ENCODE data around the gene ATG16L2. TPM values are rescaled to one million over a fixed set of nuclear protein-coding genes. Genes with fewer than 3 reads are reported as not detected.
A peak's percentile ranks its signal among the peaks of the same experiment; 100 is the strongest.
"Not testable (repeated sequence)": the region's sequence is repeated elsewhere in the genome, so short reads cannot be mapped to it uniquely, and the experiment has no call there.

Gene ATG16L2
- polyA plus RNA-seq, 1 donor = 43.0 TPM

DNA sequence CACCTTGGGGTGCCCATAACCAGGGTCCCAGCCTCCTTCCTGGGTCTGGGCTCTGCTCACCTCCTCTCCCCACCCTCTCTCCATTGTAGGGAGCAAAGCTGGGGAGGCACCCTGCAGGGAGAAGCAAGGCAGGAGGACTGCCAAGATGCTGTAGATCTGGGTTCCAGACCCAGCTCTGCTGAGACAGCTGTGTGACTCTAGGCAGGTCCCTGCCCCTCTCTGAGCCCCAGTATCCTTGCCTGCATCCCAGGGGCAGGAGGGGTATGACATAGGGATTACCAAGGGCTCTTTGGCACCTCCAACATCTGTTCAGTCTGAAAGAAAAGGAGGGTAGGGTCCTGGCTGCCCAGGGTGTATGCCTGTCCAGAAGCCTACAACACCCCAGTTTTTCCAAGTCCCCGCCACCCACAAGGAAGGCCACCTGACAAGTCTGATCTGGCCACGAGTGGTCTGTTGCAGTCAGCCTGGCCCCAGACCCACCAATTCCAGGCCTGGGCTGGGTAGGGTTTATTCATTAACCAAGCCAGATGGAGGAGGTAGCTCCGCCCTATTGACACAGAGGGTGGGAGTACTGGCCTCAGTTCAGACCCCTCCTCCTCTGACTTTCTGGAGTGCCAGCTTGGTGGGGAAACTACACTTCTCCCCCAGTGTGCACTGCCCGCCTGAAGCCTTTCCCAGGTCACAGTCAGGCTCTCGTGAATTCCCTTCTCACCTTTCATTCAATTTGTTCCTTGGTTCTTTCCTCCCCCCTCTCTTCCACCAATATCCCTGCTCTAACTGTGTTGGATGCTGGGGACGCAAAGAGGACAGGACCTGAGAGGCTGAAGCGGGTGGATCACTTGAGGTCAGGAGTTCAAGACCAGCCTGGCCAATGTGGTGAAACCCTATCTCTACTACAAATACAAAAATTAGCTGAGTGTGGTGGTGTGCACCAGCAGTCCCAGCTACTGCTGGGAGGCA lies 35.4 kb upstream of the ATG16L2 start:
- DNase-seq = no peak

DNA sequence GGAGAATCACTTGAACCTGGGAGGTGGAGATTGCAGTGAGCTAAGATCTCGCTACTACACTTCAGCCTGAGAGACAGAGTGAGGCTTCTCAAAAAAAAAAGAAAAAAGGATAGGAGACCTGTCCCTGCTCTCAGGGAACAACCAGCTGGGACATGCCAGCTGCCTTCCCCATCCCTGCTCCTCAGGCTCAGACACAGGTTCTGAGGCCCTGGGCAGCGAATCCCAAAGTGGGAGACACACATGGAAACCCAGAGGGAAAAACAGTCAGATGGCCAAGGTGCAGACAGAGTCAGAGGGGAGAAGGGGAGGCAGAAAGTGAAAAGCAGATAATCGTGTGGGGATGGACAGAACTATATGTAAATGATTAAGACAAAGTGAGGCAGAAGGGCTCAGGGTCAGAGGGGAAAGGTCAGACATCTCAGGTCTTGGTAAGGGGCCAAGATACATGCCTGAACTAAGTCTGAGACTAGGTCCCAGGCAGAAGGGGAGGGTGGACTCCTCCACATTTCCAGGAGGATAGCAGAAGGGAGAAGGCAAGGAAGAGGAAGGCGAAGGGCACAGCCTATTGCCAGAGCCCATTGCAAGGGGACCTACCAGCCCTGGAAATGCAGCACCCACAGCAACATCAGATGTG lies 34.6 kb upstream of the ATG16L2 start:
- no peak for DNase-seq

DNA sequence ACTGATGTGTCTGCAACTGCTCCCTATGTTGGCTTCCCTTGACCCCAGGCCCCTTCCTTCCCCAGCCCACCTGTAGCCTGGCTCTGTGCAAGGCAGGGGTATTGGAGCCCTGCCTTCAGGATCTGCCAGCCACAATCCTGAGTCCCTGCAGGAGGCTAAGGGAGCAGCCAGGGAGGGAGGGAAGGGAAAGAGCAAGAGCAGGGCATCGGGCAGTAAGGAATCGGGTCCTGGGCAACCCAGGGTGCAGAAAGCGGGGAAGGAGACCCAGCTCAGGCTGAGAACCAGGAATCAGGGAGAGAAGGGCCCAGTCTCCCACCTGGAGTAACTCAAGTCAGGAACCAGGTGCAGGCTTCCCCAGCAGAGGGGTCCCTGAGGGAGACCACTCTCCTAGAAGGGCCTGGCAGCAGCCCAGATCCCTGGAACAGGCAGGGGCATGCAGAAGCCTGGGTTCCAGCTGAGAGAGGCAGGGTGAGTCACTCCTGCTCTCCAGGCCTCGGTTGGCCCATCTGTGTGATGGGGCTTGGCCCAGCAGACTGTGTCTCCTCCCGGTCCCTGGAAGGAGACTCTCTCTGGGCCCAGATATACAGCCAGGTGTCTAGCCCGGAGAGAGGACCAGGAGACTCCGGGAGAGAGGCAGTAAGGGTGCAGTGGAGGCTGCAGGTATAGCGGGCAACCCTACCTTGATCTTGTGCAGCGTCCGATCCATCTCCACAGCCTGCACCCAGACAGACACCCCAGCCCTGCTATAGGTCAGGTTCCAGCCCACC lies 33.7 kb upstream of the ATG16L2 start:
- DNase-seq = no peak

DNA sequence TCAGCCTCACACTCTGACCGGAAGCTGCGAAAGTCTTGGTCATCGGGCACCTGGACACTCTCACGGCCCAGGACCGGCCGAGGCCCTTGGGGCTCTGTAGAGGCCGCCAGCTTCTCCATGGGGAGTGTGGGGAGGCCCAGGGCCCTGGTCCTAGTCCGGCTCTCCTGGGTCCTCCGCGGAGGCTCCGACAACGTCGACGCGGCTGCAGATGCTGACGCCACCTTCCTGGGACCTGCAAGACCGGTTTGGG lies 33.2 kb upstream of the ATG16L2 start:
- DNase-seq = no peak

DNA sequence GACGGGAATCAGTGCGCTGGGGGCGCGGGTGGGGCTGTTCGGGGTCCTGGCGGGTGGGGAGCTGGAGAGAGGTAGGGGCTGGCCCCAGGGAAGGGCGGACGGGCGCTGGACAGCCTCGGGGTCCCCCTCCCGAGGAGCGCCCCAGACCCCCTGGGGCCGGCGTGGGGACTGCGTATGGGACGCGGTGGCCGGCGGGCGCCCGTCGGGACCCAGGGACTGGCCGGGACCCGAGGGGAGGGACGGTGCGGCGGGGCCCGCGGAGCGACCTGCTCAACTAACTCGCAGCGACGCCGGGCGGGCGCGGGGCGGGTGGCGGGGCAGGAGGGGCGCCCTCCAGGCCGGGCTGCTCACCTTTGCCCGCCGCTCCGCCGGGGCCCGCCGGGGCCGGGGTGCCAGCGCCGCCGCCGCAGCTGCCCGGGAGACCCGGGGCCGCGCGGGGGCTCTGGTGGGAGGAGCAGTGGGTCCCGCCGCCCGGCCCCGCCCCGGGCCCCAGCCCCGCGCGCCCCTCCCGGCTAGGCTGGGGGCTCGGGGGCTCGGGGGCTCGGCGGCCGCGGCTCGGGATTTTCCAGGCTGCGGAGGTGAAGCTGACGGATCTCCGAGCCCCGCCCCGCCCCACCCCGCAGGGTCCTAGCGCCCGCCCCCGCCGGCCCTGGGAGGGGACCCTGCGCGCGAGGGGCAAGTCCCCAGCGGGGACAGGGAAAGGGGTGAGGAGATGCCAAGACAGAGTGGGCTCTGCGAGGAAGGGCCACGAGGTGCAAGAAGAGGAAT lies 32.7 kb upstream of the ATG16L2 start:
- DNase-seq = no peak

DNA sequence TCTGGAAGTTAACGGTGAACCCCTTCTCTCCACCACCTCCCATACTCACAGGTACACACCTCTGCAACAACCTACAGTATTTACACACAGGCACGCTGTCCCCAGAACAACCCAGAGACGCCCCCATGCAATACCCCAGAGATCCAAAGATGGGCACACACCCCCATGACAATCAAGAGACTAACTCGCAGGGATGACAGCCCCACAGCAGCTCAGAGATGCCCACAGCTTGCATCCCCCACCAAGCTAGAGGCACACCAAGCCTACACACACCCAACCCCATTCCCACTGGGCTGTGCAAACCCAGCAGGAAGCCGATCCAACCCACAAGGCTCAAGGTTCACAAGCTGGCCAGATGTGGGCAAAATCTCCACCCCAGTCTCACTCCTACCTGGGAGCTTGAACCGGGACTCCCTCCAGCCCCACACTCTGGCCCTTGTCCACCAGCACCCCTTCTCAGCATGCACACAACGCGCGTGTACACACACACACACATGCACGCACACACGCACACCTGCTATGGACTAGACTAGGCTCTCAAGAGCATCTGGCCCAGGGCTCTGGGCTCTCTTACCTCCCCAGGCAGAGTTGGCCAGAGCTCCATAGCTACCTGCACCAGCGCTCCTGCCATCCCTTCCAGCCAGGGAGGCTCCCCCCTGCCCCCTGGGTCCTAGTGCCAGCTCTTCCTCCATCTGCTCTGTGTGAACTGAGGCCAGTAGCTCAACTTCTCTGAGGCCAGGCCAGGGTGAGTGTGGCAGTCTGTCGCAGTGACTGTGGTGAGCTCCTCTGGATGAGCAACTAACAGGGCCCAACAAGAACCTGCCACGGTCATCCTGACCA lies 31.9 kb upstream of the ATG16L2 start:
- DNase-seq = no peak

DNA sequence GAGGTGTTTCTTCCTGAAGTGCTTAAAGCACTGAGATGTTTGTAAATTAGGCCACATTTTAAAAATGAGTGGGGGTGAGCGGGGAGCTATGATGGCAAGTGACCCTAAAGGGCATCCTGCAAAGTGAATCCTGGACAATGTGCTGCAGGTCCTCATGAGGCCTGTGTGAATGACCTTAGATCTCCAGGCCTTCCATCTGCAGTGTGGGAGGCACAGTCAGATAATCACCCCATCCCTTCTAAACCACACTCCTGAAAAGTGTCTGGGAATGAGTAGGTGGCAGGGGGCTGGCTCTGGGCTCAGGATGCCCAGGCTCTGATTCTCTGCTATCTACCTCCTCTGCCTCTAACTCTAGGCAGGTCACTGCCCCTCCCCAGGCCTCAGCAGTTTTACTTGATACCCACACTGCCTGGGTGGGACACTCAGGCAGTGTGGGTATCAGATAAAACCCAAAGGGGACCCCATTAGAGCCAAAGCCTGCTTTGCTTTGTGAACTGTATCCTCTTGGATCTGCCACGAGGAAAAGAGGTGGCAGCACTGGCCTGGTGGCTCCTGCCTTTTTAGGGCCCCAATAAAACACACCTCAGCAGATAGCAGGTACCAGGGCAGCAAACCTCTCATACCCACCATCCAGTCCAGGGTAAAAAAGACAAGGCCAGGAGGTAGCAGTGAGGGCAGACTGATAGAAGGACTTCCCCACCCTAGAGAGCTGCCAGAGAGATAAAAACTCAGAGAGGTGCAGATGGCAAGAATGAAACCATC lies 30.9 kb upstream of the ATG16L2 start:
- no peak for DNase-seq

DNA sequence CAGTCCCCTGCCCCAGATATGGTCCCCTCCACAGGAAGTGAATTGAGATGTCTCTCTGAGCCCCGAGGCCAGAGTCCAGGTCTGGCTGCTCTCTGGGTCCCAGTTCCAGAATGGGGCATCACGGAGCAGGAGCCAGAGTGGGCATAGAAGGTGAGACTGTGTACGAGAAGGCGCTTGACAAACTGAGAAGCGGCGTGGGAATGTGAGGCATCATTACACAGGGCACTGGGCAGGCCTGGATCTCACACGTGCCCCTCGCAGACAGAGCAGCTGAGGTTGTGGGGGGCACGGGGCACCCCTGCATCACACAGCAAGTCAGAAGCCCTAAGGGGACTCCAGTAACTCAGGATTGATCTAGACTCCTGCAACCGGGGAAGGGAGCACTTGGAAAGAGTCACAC lies 29.5 kb upstream of the ATG16L2 start:
- no peak for DNase-seq

DNA sequence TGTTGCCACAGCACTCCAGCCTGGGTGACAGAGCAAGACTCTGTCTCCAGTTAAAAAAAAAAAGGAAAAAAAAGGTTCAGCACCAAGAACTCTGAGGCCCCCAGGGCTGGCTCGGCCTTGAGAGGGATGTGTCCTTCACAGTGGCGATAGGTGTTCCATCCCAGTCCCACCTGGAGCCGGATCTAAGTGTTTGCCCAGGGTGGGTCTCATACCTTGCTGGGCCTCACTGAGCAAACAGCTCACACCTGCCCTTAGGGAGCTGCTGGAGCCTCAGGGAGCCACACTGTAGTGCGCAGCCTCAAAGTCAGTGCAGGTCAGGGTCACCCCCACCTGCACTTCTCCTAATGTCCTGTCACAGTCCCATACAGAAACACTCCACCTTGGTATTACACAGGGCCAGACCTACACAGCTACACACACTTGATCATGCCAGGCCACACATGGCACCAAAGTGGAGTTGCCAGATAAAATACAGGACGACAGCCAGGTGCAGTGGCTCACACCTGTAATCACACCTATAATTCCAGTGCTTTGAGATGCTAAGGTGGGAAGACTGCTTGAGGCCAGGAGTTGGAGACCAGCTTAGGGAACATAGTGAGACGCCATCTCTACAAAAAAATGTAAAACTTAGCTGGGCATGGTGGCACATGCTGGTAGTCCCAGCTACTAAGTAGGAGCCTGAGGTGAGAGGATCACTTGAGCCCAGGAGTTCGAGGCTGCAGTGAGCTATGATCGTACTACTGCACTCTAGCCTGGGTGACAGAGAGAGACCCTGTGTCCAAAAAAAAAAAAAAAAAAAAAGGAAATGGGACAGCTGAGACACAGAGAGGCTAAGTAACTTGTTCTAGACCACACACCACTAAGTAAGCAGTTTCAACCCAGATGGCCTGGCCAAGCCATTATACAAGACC lies 27.7 kb upstream of the ATG16L2 start:
- no peak for DNase-seq

DNA sequence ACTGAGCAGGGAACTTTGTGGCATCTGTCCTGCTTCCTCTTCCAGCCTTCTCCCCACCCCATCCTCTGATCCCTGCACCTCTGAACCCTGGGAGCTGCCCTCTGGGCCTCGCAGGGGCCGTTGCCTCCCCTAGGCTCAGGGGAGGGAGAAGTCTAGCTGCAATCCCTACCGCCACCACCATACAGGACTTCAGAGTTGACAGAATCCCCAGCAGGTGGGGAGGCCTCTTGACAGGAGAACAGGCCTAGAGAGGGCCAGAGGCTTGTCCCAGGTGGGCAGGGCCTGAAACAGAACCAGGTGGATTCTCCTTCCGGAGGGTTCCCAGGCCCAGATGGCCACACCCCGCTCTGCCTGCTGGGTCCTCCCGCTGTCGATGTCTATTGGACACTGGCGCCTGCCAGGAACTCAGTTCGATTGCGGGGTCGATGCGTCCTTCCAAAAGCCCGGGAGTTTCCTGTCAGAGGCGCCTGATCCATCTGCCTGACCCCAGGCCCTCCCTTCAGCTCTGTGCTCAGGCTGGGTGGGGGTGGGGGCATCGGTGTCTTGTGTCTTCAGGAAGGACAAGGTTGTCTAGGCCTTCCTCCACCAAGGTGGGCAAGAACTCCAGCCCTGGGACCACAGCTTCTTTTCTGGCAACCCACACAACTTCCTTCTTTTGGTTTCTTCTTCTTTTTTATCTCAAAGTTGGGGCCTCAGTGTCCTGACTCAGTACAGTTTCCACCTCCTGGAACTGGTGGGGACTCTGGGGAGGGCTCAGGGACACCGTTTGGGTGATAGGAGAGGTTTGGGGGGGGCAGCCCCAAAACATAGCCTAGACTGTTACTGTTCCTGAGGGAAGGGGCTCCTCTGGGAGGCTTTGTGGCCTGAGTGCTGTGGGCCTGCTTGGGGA lies 26.8 kb upstream of the ATG16L2 start:
- no peak for DNase-seq

DNA sequence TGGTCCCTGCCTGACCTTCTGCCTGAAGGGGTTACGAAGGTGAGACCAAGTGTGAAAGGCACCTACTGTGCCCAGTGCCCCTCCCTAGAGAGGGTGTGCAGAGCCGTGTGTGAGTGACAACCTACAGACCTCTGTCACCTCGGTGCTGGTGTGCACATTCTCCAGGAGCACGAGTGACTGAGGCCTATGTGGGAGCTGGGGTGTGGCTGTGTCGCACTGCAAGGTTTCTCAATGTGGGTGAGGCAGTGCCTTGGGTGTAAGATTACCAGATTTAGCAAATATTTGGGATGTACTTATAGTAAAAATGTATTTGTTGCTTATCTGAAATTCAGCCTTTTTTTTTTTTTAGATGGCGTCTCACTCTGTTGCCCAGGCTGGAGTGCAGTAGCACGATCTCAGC lies 26.0 kb upstream of the ATG16L2 start:
- DNase-seq = no peak

DNA sequence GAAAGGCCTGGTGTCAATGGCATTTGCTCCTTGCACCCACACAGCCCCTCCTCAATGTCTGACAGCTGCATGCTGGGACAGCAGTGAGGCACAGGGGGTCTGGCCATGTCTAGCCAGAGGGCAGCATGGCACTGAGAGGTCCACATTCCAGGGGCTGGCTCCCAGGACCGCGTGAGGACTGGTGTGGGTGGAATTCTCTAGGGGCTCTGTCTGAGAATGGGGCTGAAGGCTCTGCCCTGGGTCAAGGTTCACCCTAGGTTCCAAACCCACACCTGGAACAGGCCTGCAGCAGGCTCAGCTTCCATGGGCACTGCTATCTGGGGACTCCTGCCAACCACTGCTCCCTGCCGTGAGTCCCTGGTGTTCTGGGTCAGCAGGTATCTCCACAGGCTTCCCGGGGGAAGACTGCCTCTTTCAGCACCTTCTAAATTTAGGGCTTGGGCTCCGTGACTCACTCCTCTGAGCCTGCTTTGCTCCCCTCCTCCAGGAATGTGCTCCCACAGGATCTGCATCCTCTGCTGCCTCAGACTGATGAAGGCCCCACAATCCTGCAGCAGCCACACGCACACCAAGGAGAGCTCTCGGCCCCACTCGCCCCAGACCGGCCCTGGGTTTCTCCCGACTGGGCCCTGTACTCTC lies 24.6 kb upstream of the ATG16L2 start:
- no peak for DNase-seq

DNA sequence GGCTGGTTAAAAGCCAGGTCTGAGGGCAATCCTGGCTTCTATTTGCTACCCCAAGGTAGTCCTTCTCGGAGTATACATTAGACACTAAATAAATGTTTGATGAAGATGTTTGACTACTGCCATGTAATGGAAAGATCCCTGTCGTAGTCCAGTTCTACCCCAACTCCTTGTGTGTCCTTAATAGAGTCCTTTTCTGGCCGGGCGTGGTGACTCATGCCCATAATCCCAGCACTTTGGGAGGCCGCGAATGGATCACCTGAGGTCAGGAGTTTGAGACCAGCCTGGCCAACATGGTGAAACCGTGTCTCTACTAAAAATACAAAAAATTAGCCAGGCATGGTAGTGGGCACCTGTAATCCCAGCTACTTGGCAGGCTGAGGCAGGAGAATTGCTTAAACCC lies 23.0 kb upstream of the ATG16L2 start:
- not testable (repeated sequence) for DNase-seq

DNA sequence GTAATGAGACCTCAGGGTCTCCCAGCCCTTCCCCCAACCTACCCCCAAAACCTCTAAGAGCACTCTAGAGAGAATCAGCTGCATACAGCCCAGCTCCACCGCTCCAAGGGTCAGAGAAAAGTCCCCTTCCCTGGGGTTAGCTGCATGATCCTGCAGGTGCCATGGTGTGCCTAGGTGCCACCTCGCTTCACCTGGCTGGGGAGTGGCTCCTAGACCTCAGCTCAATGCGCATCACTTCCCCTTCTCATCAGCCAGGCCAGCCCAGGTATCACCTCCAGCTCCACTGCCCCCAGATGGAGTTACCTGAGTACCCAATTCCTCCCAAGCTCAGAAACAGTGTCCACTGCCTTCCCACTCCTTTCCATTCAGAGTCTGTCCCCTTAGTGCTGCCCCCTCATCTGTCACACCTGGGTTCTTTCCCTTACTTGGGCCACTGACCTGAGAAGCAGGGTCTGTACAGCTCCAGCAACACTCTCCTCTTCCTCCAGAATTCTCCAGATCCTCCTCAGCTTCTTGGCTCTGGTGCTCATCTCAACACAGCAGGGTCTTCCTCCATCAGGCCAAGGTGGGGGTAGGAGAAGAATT lies 21.7 kb upstream of the ATG16L2 start:
- DNase-seq = no peak

DNA sequence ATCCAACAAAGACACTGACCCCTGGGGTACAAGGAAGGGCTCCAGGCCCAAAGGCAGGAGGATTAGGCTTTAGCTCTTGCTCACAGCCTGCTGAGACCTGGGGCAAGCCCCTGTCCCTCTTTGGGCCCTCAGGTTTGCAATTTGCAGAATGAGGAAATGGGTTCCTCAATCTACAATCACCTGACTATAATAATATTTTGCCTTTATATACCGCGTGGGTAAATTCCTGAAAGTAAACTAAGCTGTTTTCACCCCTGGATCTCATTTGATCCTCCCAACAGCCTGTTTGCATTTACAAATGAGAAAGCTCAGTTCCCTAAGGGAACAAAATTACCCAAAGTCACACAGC lies 21.2 kb upstream of the ATG16L2 start:
- no peak for DNase-seq

DNA sequence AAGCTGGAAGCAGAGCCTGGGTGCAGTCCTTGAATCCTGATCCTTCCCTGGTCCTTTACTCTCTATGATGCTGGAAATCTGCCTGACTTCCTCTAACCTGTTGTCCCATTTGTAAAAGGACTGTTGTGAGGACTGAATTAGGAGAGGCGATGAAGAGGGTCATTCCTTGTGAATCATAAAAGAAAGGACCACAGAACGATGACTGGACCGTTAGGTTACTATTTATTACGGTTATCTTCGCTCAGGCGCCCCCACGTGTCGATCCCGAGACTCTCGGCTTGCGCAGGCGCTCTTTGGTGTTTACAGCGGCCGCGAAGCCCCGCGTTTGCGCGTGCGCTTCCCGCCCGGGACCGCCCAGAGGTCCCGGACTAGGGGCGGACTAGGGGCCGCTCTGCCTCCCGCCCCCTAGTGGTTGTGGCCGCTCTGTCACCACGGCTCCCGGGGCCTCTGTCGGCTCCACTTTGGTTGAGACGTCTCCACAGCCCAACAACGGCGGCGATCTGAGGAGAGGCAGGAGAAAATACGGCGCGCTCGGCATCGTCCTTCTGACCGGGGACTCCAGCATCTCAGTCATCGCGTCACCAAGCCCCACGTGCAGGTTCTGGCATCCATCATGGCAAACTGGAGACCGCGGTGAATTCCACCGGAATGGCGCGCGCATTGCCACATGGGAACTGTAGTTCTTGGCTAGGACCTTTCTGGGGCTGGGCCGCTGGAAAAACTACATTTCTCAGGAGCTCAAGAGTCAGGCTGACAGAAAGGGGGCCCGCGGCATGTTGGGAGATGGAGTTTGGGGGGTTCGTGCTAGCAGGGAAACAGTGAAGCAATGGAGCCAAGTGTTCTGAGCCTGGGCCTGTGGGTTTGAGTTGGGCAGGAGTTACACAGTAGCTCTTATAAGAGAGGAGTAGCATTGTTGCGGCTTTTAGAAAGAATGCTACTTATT lies 20.5 kb upstream of the ATG16L2 start, which contains the start of gene STARD10:
STARD10 (minus strand) TSS at position 623 of the 943 bp plus-strand sequence. CDS start 12,866 bp downstream, outside the sequence.
- peak; percentile 98 for DNase-seq
